Testis (tissue), 3 donors: ENCODE measurements around the gene CACNA2D3. TPM values are rescaled to one million over a fixed set of nuclear protein-coding genes. Genes with fewer than 3 reads are reported as not detected.
A peak's percentile ranks its signal among the peaks of the same experiment; 100 is the strongest.

Experiments
- DNase-seq: peaks from one replicate; pipeline ENCODE4 v3.0.0-alpha.2; 2019
- H3K27ac ChIP-seq, 2 donors: fragments of 200-600 bp; sonication (generic); one replicate each; pipeline ENCODE4 v1.5.1; 2019
- H3K27me3 ChIP-seq: fragments of 200-600 bp; sonication (generic); one replicate; pipeline ENCODE4 v1.5.1; 2019
- H3K36me3 ChIP-seq: fragments of 200-600 bp; sonication (generic); one replicate; pipeline ENCODE4 v1.5.1; 2017; ENCODE audit warnings: low read depth; ENCODE audit errors: missing control alignments
- H3K4me1 ChIP-seq: fragments of 200-600 bp; sonication (generic); one replicate; pipeline ENCODE4 v1.5.1; 2019
- H3K4me3 ChIP-seq, 2 donors: fragments of 200-600 bp; sonication (generic); one replicate each; pipeline ENCODE4 v1.5.1; 2017 to 2019
- H3K9me3 ChIP-seq: fragments of 200-600 bp; sonication (generic); one replicate; pipeline ENCODE4 v1.5.1; 2017
- POLR2A ChIP-seq: fragments of 450-650 bp; IDR thresholded peaks from one replicate; pipeline ENCODE4 v1.6.1; 2017; ENCODE audit warnings: antibody characterized with exemption, mild to moderate bottlenecking, moderate library complexity
- WGBS, 2 donors: methylation state at CpG; one replicate each; pipeline ENCODE4 v1.1.5; 2018; 5-methylcytosine and 5-hydroxymethylcytosine counted together
- intact Hi-C: fragments of 100-400 bp; cut with DNase I; formaldehyde crosslinking; loops from one replicate; pipeline ENCODE4 v1.15.1; 2023; ENCODE audit warnings: low total_unique reads
- polyA plus RNA-seq: library from polyadenylated mRNA; stranded (reverse); fragments of 350-450 nt; fragmentation: Illumina TruSeq; extraction: RNeasy Lipid Tissue Mini Kit (QIAGEN cat#74804); gene quantifications from one replicate; pipeline ENCODE4 v1.2.3, GENCODE V29; 2014; ENCODE audit warnings: low read depth, low replicate concordance; ENCODE audit not compliant: insufficient read depth
- total RNA-seq, 2 donors: library from RNA; depleted of rRNA; stranded (reverse); fragments of >200 nt; gene quantifications; one replicate each; pipeline ENCODE4 v1.2.3, GENCODE V29; 2016
- TF ChIP-seq, protein P1 (sequence below), 3 experiments: fragments of 450-650 bp in 2 of 3; fragments of 200-600 bp in 1 of 3; sonication (generic) in 1 of 3; IDR thresholded peaks; one replicate each; pipeline ENCODE4 v1.5.1; 2016 to 2019; ENCODE audit warnings: antibody characterized with exemption in 3 of 3, mild to moderate bottlenecking in 2 of 3, moderate library complexity in 1 of 3

The CACNA2D3 gene
- total and polyA plus RNA-seq, 3 donors from 2014 or later, result 10.1 to 16.5 (median 11.2) TPM

DNA sequence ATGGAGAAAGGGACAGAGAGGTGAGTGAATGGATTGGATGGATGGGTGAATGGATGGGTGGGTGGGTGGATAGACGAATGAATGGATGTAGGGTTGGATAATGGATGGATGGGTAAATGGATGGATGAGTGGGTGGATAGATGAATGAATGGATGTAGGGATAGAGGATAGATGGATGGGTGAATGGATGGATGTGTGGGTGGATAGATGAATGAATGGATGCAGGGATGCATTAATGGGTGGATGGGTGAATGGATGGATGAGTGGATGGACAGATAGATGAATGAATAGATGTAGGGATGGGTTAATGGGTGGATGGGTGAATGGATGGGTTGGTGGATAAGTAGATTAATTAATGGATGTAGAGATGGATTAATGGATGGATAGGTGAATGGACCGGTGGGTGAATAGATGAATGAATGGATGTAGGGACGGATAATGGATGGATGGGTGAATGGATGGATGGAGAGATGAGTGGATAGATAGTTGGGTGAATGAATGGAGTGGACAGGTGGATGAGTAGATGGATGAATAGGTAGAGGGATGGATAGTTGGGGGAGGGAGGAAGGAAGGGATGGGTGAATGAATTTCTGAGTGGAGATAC, 28.6 kb downstream of the CACNA2D3 start:
- no peak for DNase-seq
- Histone ChIP-seq H3K27me3 (no peaks in the 10 kb centered on the region), H3K4me1 (peaks cover 20% of the 10 kb centered on the region), H3K36me3 (no peaks in the 10 kb centered on the region), H3K9me3 (no peaks in the 10 kb centered on the region), H3K27ac (no peak overlapping the region), H3K4me3 (no peak overlapping the region)
- no peak for TF ChIP-seq POLR2A
- TF ChIP-seq, protein P1, sequence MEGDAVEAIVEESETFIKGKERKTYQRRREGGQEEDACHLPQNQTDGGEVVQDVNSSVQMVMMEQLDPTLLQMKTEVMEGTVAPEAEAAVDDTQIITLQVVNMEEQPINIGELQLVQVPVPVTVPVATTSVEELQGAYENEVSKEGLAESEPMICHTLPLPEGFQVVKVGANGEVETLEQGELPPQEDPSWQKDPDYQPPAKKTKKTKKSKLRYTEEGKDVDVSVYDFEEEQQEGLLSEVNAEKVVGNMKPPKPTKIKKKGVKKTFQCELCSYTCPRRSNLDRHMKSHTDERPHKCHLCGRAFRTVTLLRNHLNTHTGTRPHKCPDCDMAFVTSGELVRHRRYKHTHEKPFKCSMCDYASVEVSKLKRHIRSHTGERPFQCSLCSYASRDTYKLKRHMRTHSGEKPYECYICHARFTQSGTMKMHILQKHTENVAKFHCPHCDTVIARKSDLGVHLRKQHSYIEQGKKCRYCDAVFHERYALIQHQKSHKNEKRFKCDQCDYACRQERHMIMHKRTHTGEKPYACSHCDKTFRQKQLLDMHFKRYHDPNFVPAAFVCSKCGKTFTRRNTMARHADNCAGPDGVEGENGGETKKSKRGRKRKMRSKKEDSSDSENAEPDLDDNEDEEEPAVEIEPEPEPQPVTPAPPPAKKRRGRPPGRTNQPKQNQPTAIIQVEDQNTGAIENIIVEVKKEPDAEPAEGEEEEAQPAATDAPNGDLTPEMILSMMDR (IDR thresholded peaks at IDR 0.05), result no peak
- 88 to 94% methylated on average over 3 of the region's 3 CpGs for WGBS, 2 donors
- intact Hi-C loops, result no loop called here

DNA sequence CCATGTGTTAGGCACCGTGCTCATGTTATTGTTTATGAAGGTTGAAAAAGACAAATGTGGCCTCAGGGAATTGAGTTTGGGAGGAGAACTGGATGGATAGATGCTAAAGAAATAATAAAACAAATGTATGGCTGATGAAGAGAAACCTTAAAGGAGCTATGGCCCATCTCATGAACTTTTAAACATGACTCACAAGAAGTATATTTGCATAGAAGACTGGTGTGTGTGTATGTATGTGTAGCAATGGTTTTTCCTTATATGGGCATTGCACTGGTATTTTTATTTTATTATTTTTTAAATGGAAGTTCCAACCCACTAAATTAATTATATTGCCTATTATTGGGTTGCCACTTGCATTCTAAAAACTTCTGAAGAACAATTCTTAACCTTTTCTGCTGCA, 31.1 kb downstream of the CACNA2D3 start:
- DNase-seq, result no peak
- no peaks in the 10 kb centered on the region for H3K9me3 ChIP-seq
- H3K4me3 ChIP-seq, result no peak overlapping the region
- H3K27me3 ChIP-seq, result no peaks in the 10 kb centered on the region
- peaks cover 12% of the 10 kb centered on the region for H3K4me1 ChIP-seq
- TF ChIP-seq, protein P1 (IDR thresholded peaks at IDR 0.05), result no peak
- intact Hi-C loops, result no loop called here
- H3K36me3 ChIP-seq, result no peaks in the 10 kb centered on the region
- no peak overlapping the region for H3K27ac ChIP-seq
- WGBS, 2 donors, result 81 to 88% methylated on average over 1 of the region's 1 CpG

DNA sequence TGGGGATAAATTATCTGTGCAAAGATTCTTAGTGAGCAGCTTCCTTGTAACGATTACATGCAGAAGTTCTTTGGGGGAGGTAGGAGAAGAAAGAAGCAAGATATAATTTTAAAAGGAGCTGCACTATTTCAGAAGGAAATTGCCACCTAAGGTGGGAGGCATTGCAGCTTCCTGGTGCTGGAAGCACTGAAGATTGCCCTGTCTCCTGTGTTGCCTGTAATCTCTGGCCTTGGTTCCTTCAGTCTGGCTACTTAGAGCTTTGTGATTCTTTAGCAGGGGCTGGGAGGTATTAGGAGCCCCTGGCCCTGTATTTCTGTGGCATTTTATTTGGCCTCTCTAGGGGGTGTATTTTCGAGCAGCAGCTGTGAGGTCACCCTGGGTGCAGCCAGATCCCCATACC, 35.5 kb downstream of the CACNA2D3 start:
- 37 to 52% methylated on average over 2 of the region's 2 CpGs for WGBS, 2 donors
- TF ChIP-seq POLR2A, result no peak
- TF ChIP-seq, protein P1 (IDR thresholded peaks at IDR 0.05), result no peak
- no peak overlapping the region for H3K27ac ChIP-seq

DNA sequence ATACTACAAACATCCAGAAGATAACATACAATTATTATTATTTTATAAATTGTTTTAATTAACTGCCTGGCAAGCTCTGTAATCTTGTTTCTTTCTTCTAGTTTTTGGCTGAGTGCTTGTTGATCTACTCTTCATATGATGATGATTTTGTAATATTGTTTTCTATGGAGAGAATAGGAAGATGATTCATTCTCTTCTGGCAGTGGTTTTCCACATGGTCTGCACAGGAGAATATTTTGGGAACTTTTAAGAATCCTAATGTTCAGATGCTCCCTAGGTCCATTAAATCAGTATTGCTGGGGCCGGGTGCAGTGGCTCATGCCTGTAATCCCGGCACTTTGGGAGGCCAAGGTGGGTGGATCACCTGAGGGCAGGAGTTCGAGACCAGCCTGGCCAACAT, 37.6 kb downstream of the CACNA2D3 start:
- DNase-seq, result no peak
- H3K4me1 ChIP-seq, result peaks cover 13% of the 10 kb centered on the region
- H3K27me3 ChIP-seq, result no peaks in the 10 kb centered on the region
- H3K9me3 ChIP-seq, result no peaks in the 10 kb centered on the region
- intact Hi-C loops, result no loop called here
- 58 to 70% methylated on average over 3 of the region's 3 CpGs for WGBS, 2 donors
- no peaks in the 10 kb centered on the region for H3K36me3 ChIP-seq
- H3K4me3 ChIP-seq, result no peak overlapping the region
- TF ChIP-seq, protein P1 (IDR thresholded peaks at IDR 0.05), result no peak
- TF ChIP-seq POLR2A, result no peak
- no peak overlapping the region for H3K27ac ChIP-seq

More for the DNA sequence above, 35.5 kb downstream of the CACNA2D3 start:
- H3K36me3 ChIP-seq, result no peaks in the 10 kb centered on the region
- H3K9me3 ChIP-seq, result no peaks in the 10 kb centered on the region
- DNase-seq, result peak; percentile 40
- no peak overlapping the region for H3K4me3 ChIP-seq
- no peaks in the 10 kb centered on the region for H3K27me3 ChIP-seq
- intact Hi-C loops, result no loop called here
- peaks cover 13% of the 10 kb centered on the region for H3K4me1 ChIP-seq

DNA sequence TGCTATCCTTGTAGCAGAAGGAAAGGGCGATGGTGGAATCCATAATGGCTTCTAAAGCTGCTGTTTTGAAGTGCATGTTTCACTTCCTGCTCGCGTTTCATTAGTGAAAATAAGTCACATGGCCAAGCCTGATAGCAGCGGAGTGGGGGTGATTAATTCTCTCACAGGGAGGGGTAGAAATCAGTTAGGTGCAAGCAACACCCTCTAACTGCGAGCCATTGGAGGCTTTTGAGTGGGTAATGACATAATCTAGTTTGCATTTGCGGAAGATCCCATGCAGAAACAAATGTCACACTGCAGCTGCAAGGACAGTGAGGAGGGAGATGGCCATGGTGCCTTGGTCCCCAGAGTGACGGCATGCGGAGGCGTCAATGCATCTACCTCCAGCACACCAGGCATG, 41.1 kb downstream of the CACNA2D3 start:
- TF ChIP-seq POLR2A, result no peak
- TF ChIP-seq, protein P1 (IDR thresholded peaks at IDR 0.05), result no peak
- intact Hi-C loops, result no loop called here
- Histone ChIP-seq H3K4me1 (peaks cover 4% of the 10 kb centered on the region), H3K27me3 (no peaks in the 10 kb centered on the region), H3K36me3 (no peaks in the 10 kb centered on the region), H3K27ac (no peak overlapping the region), H3K9me3 (no peaks in the 10 kb centered on the region), H3K4me3 (no peak overlapping the region)
- DNase-seq, result no peak
- 72 to 91% methylated on average over 9 of the region's 9 CpGs for WGBS, 2 donors
